ENCODE data around the gene LAMA2. TPM values are rescaled to one million over a fixed set of nuclear protein-coding genes. Genes with fewer than 3 reads are reported as not detected.

The LAMA2 gene
- total RNA-seq, 1 donor from 2014 or later: 1.4 TPM

- DNase-seq (ENCODE audit: low read depth): no peak
Observed at GRCh38 chr6:129292836-129293235, 409.9 kb downstream of the LAMA2 start.

GRCh38 chr6:129297592-129297991, 414.7 kb downstream of the LAMA2 start:
- TF ChIP-seq, protein P1, sequence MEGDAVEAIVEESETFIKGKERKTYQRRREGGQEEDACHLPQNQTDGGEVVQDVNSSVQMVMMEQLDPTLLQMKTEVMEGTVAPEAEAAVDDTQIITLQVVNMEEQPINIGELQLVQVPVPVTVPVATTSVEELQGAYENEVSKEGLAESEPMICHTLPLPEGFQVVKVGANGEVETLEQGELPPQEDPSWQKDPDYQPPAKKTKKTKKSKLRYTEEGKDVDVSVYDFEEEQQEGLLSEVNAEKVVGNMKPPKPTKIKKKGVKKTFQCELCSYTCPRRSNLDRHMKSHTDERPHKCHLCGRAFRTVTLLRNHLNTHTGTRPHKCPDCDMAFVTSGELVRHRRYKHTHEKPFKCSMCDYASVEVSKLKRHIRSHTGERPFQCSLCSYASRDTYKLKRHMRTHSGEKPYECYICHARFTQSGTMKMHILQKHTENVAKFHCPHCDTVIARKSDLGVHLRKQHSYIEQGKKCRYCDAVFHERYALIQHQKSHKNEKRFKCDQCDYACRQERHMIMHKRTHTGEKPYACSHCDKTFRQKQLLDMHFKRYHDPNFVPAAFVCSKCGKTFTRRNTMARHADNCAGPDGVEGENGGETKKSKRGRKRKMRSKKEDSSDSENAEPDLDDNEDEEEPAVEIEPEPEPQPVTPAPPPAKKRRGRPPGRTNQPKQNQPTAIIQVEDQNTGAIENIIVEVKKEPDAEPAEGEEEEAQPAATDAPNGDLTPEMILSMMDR (IDR thresholded peaks at IDR 0.05; ENCODE audit: insufficient read depth, low read length, poor library complexity, severe bottlenecking): no peak
- no peak for DNase-seq (ENCODE audit: low read depth)
- H3K27me3 ChIP-seq (ENCODE audit: control insufficient read depth, insufficient read depth, low read length): no peaks in the 10 kb centered on the region
- no peak overlapping the region for H3K4me3 ChIP-seq (ENCODE audit: low read depth, low read length)
- no peaks in the 10 kb centered on the region for H3K36me3 ChIP-seq (ENCODE audit: control insufficient read depth, insufficient read depth, low read length)

More at GRCh38 chr6:129292836-129293235, 409.9 kb downstream of the LAMA2 start:
- no peaks in the 10 kb centered on the region for H3K36me3 ChIP-seq (ENCODE audit: control insufficient read depth, insufficient read depth, low read length)
- no peaks in the 10 kb centered on the region for H3K27me3 ChIP-seq (ENCODE audit: control insufficient read depth, insufficient read depth, low read length)
- no peak overlapping the region for H3K4me3 ChIP-seq (ENCODE audit: low read depth, low read length)
- TF ChIP-seq, protein P1 (IDR thresholded peaks at IDR 0.05; ENCODE audit: insufficient read depth, low read length, poor library complexity, severe bottlenecking): no peak

DNA sequence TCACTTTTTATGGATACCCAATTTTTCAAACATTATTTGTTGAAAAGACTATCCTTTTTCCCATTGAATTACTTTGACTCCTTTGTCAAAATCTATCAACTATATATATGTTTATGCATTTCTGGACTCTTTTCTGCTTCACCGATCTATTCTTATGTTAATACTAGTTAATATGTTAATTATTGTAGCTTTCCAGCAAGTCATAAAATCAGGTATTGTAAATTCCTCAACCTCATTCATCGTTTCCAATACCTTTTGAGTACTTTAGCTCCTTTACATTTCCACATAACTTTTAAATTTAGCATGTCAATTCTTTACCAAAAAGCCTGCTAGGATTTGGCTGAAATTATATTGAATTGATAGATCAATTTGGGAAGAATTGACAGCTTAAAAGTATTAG, 419.7 kb downstream of the LAMA2 start:
- Histone ChIP-seq H3K36me3 (ENCODE audit: control insufficient read depth, insufficient read depth, low read length) (no peaks in the 10 kb centered on the region), H3K4me3 (ENCODE audit: low read depth, low read length) (no peak overlapping the region), H3K27me3 (ENCODE audit: control insufficient read depth, insufficient read depth, low read length) (no peaks in the 10 kb centered on the region)
- no peak for DNase-seq (ENCODE audit: low read depth)
- TF ChIP-seq, protein P1 (IDR thresholded peaks at IDR 0.05; ENCODE audit: insufficient read depth, low read length, poor library complexity, severe bottlenecking): no peak

DNA sequence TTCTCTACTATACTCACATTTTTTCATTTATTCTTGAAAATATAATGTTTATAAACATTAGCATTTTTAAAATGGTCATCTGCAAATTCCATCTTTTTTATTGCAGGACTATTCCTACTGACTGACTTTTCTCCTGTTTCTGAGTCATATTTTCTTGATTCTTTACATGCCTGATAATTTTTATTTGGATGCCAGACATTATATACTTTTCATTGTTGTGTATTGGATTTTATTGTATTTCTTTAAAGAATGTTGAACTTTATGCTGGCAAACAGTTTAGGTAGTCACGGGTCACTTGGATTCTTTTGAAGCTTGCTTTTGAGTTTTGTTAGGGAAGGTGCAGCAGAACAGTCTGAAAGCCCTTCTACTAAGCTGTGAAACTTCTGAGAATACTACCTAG, 423.9 kb downstream of the LAMA2 start:
- no peaks in the 10 kb centered on the region for H3K36me3 ChIP-seq (ENCODE audit: control insufficient read depth, insufficient read depth, low read length)
- DNase-seq (ENCODE audit: low read depth): no peak
- no peak overlapping the region for H3K4me3 ChIP-seq (ENCODE audit: low read depth, low read length)
- no peaks in the 10 kb centered on the region for H3K27me3 ChIP-seq (ENCODE audit: control insufficient read depth, insufficient read depth, low read length)
- TF ChIP-seq, protein P1 (IDR thresholded peaks at IDR 0.05; ENCODE audit: insufficient read depth, low read length, poor library complexity, severe bottlenecking): no peak

DNA sequence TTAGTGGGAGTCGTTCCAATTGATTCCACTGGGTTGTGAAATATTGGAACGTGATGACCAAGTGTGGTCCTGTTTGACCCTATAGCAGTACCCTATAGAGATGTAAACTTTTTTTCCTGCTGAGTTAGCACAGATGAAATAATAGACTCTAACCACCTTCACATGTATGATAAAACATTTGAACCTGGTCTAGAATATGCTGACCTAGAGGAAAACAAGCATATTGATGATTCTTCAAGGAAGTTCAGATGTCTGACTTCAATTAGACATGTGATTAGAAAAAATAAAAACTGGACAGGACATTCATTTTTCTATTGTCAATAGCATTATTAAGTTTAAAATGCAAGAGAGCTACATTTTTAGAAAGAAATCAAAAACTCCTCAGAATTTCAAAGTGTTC, 424.9 kb downstream of the LAMA2 start:
- Histone ChIP-seq H3K4me3 (ENCODE audit: low read depth, low read length) (no peak overlapping the region), H3K27me3 (ENCODE audit: control insufficient read depth, insufficient read depth, low read length) (no peaks in the 10 kb centered on the region), H3K36me3 (ENCODE audit: control insufficient read depth, insufficient read depth, low read length) (no peaks in the 10 kb centered on the region)
- DNase-seq (ENCODE audit: low read depth): no peak
- TF ChIP-seq, protein P1 (IDR thresholded peaks at IDR 0.05; ENCODE audit: insufficient read depth, low read length, poor library complexity, severe bottlenecking): no peak

GRCh38 chr6:129309154-129309553, 426.2 kb downstream of the LAMA2 start:
- no peaks in the 10 kb centered on the region for H3K36me3 ChIP-seq (ENCODE audit: control insufficient read depth, insufficient read depth, low read length)
- H3K4me3 ChIP-seq (ENCODE audit: low read depth, low read length): no peak overlapping the region
- DNase-seq (ENCODE audit: low read depth): no peak
- TF ChIP-seq, protein P1 (IDR thresholded peaks at IDR 0.05; ENCODE audit: insufficient read depth, low read length, poor library complexity, severe bottlenecking): no peak
- H3K27me3 ChIP-seq (ENCODE audit: control insufficient read depth, insufficient read depth, low read length): no peaks in the 10 kb centered on the region

All from kidney epithelial cell (primary cell).